NCI-H1092 treated with DMSO at 0.1 percent for 48 hours (cell line): Measurements from ENCODE around the gene CRYGN.
A peak's percentile ranks its signal among the peaks of the same experiment; 100 is the strongest.

Source experiments
- DNase-seq: peaks from one replicate; lab custom pipeline; 2025; lab: John Stamatoyannopoulos, UW

CRYGN gene, protein sequence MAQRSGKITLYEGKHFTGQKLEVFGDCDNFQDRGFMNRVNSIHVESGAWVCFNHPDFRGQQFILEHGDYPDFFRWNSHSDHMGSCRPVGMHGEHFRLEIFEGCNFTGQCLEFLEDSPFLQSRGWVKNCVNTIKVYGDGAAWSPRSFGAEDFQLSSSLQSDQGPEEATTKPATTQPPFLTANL

DNA sequence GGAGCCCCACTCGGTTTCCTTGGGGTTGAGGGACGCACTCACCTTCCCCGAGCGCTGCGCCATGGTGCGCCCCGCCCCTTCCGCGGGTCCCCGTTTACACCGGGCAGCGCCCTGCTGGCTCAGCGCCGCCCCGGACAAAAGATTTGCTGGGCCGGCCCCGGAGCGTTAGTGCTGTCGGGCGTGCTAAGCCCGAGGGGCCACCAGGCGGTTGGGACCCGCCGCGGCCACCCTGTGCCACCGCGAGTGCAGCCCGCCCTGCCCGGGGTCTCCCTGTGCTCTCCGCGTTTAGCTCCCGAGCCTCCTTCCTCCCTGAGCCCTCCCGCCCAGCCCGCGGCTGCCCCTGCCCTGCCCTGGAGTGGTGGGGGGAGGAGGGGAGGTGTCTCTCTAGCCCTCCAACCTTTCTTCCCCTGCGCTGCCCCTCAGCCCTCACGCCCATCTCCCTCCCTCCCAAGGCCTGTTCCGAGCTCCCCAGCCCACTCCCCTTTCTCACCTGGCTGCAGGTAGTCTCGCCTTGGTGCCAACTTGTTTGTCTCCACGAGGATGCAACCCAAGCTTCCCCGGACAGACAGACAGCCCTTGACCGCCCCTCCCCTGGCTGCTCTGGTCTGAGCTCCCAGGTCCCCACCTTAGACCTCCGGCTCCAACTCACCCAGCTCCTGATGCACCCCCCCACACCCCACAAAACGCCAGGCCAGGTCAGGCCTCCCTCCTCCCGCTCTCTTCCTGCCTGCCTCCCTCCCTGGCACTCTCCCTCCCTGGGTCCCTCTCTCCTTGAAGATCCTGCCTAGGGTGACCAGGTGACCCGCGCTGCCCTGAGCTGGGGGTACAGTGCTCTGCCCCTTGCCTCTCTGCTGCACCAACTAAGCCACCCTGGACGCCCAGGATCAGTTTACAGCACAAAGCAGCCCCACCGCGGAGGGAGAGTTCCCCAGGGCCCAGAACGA is at the start of gene CRYGN:
CRYGN (minus strand) TSS at position 287 of the 944 bp plus-strand sequence; CDS start at position 63, 224 bp downstream.
- DNase-seq: peak; percentile 6

DNA sequence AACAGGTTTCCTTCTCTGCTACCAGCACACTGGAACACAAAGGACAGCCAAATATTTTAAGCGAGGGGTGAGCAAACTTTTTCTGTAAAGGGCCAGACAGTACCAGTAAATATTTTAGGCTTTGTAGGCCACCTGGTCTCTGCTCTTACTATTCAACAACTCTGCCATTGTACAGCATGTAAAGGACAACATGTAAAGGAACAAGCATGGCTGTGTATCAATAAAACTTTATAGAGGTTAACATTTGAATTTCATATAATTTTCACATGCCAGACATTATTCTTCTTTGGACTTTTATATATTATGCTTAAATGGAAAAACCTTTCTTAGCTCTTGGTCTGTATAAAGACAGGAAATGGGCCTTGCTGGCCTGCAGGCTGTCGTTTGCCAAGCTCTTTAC is 49.6 kb upstream of the CRYGN start:
- no peak for DNase-seq

DNA sequence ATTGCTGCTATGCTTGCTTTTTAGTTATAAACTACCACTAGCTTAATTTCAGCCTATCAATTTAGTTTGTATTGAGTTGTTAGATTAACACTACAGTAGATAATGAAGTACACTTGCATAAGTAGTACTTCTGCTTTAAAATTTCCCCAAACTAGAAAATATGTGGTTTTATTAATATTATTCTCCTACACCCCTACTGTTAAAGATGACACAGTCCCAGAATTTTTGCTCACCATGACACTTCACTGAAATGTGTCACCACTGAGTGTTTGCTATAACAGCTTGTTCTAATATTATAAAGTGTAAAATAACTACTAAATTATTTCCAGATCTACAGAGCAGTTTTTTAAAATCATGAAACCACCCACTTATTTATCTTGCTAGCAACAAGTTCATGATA is 48.2 kb upstream of the CRYGN start:
- no peak for DNase-seq

DNA sequence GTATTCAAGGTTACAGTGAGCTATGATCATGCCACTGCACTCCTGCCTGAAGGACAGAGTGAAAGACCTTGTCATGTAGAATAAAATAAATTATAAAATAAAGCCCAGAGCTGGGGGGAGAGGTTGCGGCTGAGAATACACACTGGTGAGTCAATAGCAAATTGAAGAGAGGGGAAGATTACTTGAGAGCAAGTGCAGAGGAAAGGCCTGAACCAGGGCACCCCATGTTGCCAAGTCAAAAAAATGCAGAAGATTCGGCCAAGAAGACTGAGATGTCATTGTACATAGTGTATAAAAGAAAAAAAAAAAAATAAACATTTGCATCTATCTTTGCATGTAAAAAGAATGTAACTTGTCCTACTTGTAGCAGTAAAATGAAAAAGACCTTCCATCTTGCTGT is 47.3 kb upstream of the CRYGN start:
- DNase-seq: no peak

DNA sequence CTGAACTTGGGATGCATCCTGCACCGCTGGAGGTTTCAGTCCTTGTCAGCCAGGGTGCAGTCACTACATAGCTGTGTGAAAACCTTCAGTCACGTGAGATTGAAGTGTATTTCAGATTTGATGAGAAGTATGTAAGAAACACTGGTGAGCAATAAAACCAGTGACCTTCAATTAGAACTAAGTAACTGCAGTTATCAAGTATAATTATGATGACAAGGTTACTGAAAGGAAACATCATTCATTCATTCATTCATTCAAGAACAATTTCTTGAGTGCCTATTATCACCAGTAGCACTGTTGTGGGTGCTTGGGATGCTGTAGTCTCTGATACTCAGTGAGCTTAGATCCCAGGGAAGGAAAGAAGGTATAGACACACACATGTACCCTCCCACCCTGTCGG is 46.1 kb upstream of the CRYGN start:
- DNase-seq: no peak

DNA sequence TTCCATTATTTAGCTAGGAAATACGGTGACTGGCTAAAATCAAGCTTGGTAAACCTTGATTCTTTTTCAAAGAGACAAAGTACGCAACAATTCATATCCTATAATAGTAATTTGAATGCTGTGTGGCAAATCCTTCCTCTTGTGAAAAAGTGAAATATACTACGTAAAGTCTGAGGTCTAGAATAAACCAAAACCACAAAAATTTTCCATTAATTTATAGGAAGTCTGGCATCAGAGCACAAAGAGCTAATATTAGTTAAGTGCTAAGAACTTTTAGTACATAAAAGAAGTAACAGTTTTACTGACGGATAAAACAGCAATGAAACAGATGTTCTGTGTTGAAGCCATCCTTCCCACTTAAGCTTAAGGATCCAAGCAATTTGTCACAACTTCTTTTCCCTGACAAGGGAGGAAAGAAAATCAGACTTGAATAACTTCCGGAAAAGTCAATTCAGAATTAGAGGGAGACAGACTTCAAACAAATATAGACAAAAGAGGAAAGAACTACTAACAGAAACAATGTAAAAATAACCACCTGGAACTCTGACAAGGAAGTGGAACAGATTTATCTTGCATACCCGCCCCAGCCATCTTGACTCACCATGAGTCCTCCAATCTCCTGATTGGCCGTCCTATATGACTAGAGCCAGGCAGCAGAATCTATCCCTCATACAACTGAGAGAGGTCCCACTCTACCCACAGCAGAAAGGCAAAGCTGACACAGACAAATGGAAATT is 45.2 kb upstream of the CRYGN start:
- DNase-seq: no peak

DNA sequence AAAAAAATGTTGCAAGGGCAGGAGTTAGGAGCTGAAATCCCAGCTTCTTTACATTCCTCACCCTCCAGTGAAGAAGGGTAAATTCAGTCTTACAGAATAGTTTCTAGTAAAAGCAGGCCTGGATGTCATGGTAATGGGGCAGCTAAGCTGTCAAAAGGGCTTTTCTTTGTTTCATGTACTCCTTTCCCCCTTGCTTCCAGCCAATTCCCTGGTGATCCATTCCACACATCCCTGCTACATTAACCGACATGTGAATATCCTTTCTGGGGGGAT is 43.7 kb upstream of the CRYGN start:
- no peak for DNase-seq

DNA sequence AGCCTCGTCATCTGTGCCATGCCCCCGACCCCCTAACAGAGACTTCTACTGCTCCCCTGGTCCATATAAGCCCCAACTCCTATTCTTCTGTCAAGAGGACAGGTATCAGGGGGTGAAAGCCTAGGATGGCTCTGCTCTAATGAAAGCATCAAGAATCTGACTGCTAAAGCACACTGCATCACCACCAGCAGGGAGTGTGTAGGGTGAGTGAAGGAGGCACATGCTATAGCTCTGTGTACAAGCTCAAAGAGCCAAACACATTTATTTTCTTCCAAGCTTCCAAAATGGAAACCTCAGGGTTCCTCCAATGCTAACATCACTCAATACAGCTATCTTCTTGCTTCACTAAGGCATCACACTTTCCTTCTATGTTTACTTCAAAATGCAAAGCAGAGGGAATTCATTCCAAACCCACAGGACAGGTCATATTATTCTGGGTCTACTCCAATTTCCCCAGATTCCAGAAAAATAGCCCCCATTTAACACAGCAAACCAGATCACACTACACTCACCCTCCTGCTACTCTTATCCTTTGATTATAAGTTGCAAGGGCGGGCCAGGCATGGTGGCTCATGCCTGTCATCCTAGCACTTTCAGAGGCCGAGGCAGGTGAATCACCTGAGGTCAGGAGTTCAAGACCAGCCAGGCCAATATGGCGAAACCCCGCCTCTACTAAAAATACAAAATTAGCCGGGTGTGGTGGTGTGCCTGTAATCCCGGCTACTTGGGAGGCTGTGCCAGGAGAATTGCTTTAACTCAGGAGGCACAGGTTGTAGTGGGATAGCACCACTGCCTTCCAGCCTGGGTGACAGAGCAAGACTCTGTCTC is 43.2 kb upstream of the CRYGN start:
- no peak for DNase-seq

DNA sequence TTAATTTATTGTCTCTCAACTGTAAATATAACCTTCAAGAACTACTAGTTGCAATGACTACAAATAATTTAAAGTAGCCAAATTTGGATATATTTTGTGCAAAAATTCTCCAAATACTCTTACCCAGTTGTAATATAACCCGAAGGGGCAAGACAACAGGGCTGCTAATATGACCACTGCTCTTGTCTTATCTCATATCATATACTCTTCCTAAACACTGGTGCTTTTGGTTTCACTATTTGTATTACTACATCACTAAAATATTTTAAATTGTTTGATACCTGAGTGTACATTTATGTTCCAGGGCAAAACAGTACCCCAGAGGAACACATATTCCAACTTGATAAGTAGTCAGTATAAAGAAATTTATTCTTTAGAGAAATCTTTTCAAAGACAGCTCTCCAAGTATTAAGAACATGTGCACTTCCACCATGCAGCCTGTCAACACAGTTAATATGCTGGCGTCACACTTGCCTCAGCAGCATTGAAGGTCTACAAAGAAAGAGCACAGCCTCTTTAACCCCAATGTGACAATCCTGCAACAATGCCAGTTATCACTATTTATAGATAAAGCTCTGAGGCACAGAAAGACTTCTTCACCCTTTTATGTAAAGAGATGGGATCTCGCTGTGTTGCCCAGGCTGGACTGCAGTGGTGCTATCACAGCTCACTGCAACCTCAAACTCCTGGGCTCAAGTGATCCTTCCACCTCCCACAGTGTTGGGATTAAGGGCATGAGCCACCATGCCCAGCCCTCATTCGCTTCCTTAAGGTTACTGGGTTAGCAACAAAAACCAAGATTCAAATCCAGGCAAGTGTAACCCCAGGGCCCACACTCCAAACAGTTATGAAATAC is 41.9 kb upstream of the CRYGN start:
- no peak for DNase-seq

DNA sequence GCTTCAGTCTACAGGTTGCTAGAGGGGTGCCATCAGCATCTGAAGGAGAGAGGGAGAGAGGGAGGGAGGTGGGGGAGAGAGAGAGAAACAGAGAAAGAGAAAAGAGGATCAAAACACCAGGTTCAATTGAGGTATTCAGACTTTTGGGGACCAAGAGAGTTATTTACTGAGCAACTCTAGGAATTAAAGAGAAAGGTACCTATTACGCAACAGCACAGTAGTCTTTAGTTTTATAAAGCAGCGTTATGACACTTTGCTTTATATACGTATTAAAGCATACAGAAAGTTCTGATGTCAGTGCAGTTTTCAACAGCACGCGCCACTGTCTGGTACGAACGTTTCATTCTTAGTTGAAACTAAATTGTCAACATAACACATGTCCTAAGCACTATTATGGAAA is 37.9 kb upstream of the CRYGN start:
- DNase-seq: no peak

DNA sequence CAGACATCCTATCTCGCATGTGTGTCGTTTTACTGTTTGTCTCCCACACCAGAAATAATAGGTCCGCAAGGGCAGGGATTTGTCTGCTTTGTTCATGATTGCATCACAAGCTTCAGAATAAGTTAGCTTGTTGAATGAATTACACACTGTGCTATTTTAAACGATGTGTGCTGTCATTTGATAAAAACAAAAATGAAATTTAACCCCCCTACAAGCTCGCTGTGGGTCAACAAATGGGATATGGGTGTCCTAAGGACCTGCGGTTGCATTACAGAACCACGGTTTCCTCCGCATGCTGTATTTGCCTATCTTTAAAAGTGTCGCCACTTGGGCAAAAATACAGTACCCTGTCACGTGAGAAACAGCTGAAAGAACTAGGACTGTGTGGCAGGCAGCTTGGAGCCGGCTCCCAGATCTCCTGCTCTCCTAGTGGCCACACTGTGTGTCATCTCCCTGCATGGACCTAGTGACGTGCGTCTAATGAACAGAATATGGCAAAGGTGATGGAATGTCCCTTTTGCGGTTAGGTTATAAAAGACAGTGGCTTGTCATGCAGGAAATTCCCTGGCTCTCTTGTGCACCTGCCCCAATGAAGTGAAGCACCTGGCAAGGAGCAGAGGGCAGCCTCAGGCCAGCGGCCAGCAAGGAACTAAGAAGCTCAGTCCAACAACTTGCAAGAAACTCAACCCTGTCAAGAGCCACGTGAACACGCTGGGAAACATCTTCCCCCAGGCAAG is 32.9 kb upstream of the CRYGN start:
- DNase-seq: no peak

DNA sequence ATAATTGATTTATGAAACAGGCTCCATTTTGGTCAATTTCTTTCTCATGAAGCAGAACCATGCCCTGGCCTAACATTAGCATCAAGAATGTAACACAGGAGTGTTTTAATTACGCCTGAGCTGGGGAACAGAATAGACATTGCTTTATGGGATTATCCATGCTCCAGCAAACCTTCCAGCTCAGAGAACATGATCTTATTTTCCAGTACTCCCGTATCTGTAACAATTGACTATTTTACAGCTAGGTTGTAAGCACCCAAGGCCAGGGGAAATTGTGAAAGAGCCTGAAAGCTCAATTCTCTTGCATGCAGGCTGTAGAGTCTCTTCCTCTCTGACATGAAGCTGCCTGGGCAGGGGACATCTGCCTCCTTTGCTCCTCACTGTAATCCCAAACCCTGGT is 30.8 kb upstream of the CRYGN start:
- DNase-seq: no peak

DNA sequence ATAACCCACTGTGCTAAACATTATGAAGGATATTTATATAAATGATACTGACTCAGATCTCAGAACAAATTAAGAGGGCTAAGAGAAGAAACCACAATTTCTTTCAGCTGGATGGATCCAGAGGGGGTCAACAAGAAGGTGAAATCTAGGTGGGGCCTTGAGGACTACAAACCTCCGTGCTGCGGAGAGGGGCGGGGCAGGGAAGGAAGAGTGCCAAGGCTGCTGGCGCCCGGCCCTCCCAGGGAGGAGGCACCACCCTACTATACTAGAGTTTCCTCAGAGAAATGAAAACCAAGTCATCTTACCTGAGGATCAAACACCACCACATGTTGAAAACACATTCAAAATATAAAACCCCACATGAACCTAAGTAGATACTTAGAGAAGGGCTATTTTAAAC is 29.3 kb upstream of the CRYGN start:
- no peak for DNase-seq

DNA sequence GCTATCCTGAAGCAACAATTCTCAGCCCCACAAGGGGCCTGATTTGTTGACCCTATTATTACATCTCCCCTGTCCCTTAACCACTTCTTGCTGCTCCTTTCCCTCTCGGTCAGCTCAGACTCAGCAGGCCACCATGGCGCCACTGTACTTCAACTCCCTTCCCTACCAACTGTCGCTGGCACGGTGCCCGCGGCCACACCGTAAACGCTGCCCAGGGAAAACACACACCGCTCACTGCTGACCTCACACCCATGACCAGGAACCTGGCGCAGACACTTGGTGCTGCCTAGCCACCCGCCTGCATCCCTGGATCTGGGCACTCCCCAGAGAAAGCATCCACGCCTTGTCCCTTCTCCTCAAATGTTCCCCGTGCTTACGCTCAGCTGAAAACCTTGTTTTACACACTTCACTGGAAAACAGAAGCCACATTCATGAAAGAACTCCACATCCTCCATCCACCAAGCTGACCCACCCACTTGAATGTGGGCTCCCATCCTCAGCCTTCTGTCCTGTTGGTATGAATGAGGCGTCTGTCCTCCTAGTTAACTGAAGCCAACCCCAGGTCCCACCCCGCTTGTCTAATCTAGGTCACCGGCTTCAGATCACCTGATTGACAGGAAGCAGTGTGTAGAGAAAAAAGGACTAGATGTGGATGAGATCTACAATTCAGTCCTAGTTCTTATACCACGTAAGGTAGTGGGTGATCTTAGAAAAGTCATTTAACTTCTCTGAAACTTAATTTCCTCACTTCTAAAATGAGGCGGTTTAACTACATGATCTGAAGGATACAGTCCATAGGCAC is 28.5 kb upstream of the CRYGN start:
- DNase-seq: no peak

DNA sequence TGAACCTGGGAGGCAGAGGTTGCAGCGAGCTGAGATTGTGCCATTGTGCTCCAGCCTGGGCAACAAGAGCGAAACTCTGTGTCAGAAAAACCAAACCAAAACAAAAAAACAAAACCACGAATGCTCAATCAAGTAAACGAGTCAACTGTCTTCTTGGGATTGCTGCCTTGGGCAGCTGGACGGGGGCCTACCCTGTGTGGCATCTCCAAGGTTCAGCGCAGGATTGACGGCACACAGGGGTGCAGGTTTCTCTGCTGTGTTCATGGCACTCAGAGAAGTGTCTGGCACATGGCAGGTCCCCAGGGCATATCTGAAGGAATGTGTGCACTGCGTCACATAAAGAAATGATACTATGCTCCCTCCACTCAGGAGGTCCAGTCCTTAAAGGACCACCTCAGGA is 25.2 kb upstream of the CRYGN start:
- DNase-seq: no peak

DNA sequence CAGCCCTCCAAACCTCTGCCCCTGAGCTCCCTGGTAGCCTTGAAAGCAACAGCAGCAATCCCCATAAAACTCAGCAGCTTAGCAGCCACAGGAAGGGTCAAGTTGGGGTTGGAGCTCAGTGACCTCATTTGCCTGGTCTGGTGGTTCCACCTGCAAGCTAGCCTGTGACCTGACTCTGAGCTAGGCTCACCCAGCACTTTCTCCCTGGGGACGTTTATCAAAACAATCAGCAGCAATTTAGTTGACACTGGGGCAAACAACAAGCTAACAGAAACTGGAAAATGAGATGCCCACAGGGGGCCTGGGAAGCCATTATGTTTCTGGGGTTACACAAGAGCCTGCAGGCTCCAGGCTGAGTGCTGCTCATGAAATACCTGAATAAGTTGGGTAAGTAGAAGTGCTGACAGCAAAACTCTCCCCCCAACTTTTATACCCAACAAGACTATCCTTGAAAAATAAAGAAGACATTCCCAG is 22.4 kb upstream of the CRYGN start:
- no peak for DNase-seq

DNA sequence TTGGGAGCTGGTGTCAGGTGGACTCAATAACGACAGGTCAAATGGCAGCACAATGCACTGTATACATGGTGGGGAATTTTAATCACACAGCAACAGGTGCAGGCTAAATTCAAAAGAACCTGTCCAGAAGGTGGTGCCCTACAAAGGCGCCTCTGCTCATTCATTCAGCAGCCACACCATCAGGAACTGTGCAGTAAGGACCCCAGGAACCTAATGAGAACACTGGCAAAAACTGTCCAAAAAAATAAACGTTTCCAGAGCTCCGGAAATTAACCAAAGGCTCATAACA is 21.9 kb upstream of the CRYGN start:
- no peak for DNase-seq

DNA sequence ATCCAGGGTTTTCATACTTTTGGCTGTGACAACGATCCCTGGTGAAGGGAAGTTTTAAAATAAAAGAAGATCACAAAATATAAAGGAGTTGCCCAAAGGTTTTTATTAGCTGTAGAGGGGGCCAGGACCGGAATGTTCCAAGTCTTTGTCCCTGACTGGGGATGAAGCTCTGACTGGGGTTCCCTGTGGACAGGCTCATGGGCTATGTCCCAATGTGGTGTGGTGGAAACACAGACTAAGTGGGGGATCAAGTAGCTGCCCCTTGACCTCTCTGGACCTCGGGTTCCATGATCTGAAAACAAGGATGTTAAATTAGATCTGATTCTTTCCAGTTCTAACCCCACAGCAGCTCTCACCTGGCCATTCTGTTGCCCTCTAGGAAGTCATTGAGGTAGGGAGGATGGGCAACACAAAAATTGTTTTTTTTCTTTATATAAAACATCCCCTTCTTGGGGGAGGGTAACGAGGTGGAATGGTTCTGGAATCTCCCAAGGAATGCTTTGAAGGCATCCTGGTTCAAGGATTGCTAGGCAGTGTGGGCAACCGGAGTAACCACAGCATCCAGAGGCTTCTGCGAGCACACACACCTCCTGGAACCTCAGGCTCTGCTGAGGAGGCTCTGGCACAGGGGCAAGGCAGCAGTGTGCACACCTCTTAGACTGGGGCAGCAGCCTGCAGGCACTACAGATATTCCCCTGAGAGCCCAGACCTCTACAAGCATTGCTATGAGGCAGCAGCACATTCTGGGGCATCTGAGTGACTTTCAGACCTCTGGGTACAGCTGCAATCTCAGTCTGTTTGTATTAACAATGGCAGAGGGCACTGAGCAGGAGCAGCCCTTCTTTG is 21.4 kb upstream of the CRYGN start:
- DNase-seq: no peak

DNA sequence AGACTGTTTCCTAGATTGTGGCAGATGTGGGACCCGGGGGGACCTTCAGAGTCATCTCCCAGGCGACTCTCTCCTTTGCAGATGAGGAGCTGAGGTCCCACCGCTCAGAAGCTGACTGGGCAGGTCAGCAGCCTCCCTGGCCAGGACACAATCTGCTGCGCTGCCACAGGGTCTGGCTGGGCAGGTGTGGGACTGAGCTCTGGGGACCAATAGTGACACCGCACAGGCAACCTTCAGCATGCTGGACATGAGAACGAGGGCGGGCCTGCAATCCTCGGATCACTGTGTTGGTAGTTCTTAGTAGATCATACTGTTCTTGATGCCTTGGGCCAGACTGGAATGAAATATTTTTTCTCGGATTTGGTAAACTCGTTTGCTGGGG is 20.5 kb upstream of the CRYGN start:
- no peak for DNase-seq
